Camera-type eye (tissue), 1 donor: ENCODE measurements around the gene STEAP4. TPM values are rescaled to one million over a fixed set of nuclear protein-coding genes. Genes with fewer than 3 reads are reported as not detected.

Source experiments
- total RNA-seq: library from RNA; depleted of rRNA; stranded (reverse); fragments of >200 nt; gene quantifications from one replicate; pipeline ENCODE4 v1.2.3, GENCODE V29; 2014

Gene STEAP4
- total RNA-seq: 20.4 TPM

DNA sequence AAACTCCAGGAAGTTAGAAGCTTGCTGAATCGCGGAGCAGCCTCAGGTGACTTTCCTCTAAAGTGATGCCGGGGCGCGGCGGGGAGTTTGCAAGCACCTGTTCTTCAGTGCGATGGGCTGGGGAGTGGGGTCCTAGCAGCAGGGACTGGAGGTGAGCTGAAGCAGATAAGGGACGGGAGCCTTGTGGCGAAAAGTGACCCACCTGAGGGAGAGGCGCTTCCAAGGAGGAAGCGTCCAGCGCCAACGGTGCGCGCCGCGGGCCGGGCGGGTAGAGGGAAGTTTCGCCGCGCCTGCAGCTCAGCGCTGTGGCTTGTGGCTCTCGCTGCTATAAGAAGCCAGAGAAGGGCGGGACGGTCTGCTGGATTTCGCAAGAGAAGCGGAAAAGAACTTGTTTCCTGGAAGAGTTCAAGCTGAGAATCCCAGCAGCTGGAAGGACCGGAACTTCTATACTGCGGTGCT, at the start of gene STEAP4:
Gene STEAP4 (minus strand): TSS at position 305 of the 459 bp plus-strand sequence. CDS start 22,625 bp downstream, outside the sequence.

Other genes starting within 250 kb of the STEAP4 start
- 72.4 TPM for gene SRI, start 86.9 kb downstream of the STEAP4 start, total RNA-seq